Motor neuron (in vitro differentiated cells): ENCODE measurements around the gene BTG2. TPM values are rescaled to one million over a fixed set of nuclear protein-coding genes. Genes with fewer than 3 reads are reported as not detected.
"Not testable (repeated sequence)": the region's sequence is repeated elsewhere in the genome, so short reads cannot be mapped to it uniquely, and the experiment has no call there.

Experiments used
- ATAC-seq, 8 experiments: fragments of 200-7000 bp; cut with Tn5 transposase; replicated peaks in 6 of 8; 2 replicates each; pipeline ENCODE4 v1.8.0; 2021; ENCODE audit warnings: mild to moderate bottlenecking in 8 of 8, moderate library complexity in 8 of 8
- H3K27ac ChIP-seq, 2 donors: fragments of 250-450 bp; sonication (Bioruptor Pico); 2 replicates each; pipeline ENCODE4 v1.9.0; 2021; ENCODE audit warnings: antibody characterized with exemption in 2 of 2, mild to moderate bottlenecking in 2 of 2, moderate library complexity in 1 of 2
- H3K4me1 ChIP-seq, 2 donors: fragments of 250-450 bp; sonication (Bioruptor Pico); replicated peaks in 1 of 2; 2 replicates each; pipeline ENCODE4 v1.6.1; 2021; ENCODE audit warnings: antibody characterized with exemption in 2 of 2, mild to moderate bottlenecking in 2 of 2, moderate library complexity in 1 of 2
- H3K4me3 ChIP-seq, 5 donors: fragments of 250-450 bp; sonication (Bioruptor Pico); 2 replicates each; pipeline ENCODE4 v1.9.0; 2021; ENCODE audit warnings: antibody characterized with exemption in 5 of 5, mild to moderate bottlenecking in 5 of 5, moderate library complexity in 4 of 5
- WGBS, 10 experiments: fragments of 450-650 bp; shearing (Covaris generic); methylation state at CpG; one replicate each; pipeline ENCODE4 v1.0.0; 2022; 5-methylcytosine and 5-hydroxymethylcytosine counted together
- in situ Hi-C, 9 experiments: fragments of 400-800 bp; cut with MboI; loops; one replicate each; pipeline ENCODE4 v1.15.0; 2021; ENCODE audit warnings: low sequenced_read_pairs in 9 of 9, low pct_unique_long_range_greater_than_20kb in 2 of 9; ENCODE audit not compliant: unreplicated experiment in 9 of 9
- total RNA-seq, 8 experiments: library from RNA; unstranded; fragments of 300-600 nt; gene quantifications; 2 replicates each; pipeline versions ENCODE4 v1.2.3 to v1.2.4, GENCODE V29; 2022

The BTG2 gene
- total RNA-seq, 8 experiments from 2014 or later: 23.7 to 60.1 (median 29.4) TPM

DNA sequence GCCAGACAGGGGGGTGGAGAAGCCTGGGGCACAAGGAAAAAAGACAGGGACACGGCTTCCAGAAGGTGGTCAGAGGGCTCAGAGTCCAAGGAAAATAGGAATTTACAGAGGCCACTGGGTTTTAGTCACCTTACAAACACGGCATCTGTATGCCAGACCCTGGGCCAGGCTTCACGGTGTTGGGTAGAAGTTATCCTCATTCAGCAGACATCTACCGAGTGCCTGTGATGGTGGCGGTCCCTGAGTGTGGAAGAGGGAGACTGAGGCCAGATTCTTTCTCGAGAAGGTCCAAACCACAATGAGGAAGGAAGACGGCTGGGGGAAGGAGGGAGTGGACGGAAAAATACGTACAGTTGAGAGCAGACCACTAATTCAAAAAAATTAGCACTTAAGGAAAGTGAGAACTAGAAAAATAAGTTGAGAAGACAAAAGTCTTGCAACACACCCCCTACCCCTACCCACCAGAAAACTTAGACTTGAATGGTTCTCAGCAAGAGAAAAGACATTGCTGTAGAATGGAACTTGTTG is 864 bp upstream of the BTG2 start:
- H3K27ac ChIP-seq: peak overlapping the region in 1 of 2 donors; percentile 81
- H3K4me3 ChIP-seq: peak overlapping the region; percentile 65 to 85 (median 72)
- in situ Hi-C loops: no loop called here
- 83 to 96% (median 87%) methylated on average over 3 to 8 of the region's 9 CpGs; no CpG with 5 or more reads in 1 of the 10 experiments for WGBS, 10 experiments
- no peak for ATAC-seq
- peaks cover 33 to 34% of the 10 kb centered on the region in 2 donors for H3K4me1 ChIP-seq

DNA sequence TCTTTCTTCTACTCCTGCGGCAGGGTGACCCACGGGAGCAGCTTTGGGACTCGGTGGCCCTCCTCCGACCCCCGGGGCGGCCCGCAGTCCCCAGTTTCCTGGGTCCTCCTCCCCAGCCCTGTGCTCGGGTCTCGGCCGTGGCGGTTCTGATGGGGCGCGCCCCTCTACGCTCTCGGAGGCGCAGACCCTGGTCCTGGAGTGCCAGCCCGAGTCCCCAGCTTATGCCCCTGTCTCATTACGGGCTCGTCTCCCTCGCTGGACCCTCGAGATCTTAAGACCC is 430 bp downstream of the BTG2 start:
- Histone ChIP-seq H3K4me3 (peak overlapping the region; percentile 65 to 85 (median 72)), H3K4me1 (peaks cover 33 to 40% of the 10 kb centered on the region in 2 donors), H3K27ac (peak overlapping the region; percentile 44 to 71)
- ATAC-seq: peak in 7 of 8 experiments; percentile 3 to 38 (median 34)
- WGBS, 10 experiments: 0% methylated on average over 1 to 12 of the region's 21 CpGs; no CpG with 5 or more reads in 8 of the 10 experiments
- in situ Hi-C loops: no loop called here

DNA sequence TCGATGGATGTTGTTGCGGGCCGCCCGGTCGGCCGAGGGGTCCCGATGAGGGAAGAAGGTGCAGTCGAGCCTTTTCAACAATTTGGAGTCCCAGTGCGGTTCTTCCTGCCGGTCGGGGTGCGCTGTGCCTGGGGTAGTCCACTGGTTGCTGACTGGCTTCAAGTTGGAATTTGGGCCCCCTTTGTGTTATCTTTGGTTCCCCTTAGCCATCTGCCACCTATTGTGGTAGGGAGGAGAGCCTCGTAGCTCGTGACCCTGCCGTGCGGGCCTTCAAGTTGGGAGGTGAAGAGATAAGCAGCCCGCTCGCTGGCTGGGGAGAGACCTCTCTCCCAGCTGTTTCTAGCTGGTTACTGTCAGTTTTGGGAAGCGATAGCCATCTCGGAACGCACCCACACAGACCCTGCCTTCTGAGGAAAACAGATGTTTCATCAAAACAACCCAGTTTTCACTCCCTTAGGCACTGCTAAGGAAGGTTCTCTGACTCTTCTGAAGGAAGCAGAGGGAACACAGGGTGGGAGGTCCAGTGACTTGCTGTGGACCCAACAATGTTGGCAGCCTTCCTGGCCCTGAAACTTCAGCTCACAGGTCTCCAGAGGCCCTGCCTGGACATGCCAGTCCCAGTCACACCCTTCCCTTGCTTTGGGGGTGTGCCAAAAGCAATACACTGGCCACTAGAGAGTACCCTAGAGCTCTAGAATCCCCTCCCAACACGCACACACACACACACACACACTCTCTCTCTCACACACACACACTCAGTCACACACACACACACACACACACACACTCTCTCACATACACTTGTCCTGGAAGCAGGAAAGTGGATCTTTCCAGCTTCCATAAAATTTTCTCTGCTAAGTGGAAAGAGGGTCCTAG is 1.0 kb downstream of the BTG2 start:
- in situ Hi-C loops: no loop called here
- peak; percentile 1 to 42 (median 32) for ATAC-seq
- H3K4me3 ChIP-seq: peak overlapping the region; percentile 65 to 85 (median 72)
- H3K27ac ChIP-seq: peak overlapping the region; percentile 32 to 71
- WGBS, 10 experiments: 0 to 20% (median 6%) methylated on average over 1 to 12 of the region's 22 CpGs; no CpG with 5 or more reads in 2 of the 10 experiments
- peaks cover 33 to 40% of the 10 kb centered on the region in 2 donors for H3K4me1 ChIP-seq

DNA sequence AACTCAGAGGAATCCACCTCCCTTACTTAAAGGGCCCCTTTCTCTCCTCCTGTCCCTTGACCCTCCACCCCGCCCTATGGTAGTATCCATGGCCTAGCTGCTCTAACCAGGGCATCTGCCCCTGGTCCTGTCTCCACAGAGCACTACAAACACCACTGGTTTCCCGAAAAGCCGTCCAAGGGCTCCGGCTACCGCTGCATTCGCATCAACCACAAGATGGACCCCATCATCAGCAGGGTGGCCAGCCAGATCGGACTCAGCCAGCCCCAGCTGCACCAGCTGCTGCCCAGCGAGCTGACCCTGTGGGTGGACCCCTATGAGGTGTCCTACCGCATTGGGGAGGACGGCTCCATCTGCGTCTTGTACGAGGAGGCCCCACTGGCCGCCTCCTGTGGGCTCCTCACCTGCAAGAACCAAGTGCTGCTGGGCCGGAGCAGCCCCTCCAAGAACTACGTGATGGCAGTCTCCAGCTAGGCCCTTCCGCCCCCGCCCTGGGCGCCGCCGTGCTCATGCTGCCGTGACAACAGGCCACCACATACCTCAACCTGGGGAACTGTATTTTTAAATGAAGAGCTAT is 1.7 kb downstream of the BTG2 start:
- Histone ChIP-seq H3K4me1 (peaks cover 33 to 40% of the 10 kb centered on the region in 2 donors), H3K4me3 (peak overlapping the region; percentile 65 to 85 (median 72)), H3K27ac (peak overlapping the region; percentile 17 to 71)
- in situ Hi-C loops: no loop called here
- peak in 4 of 8 experiments; percentile 0 to 3 (median 1) for ATAC-seq
- 0 to 91% (median 33%) methylated on average over 1 to 18 of the region's 21 CpGs; no CpG with 5 or more reads in 5 of the 10 experiments for WGBS, 10 experiments

DNA sequence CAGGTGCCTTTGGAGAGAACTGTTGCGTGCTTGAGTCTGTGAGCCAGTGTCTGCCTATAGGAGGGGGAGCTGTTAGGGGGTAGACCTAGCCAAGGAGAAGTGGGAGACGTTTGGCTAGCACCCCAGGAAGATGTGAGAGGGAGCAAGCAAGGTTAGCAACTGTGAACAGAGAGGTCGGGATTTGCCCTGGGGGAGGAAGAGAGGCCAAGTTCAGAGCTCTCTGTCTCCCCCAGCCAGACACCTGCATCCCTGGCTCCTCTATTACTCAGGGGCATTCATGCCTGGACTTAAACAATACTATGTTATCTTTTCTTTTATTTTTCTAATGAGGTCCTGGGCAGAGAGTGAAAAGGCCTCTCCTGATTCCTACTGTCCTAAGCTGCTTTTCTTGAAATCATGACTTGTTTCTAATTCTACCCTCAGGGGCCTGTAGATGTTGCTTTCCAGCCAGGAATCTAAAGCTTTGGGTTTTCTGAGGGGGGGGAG is 2.4 kb downstream of the BTG2 start:
- no peak for ATAC-seq
- H3K4me1 ChIP-seq: peaks cover 33 to 40% of the 10 kb centered on the region in 2 donors
- no peak overlapping the region for H3K27ac ChIP-seq
- H3K4me3 ChIP-seq: peak overlapping the region; percentile 65 to 85 (median 72)
- WGBS, 10 experiments: 17 to 80% (median 28%) methylated on average over 1 to 3 of the region's 3 CpGs; no CpG with 5 or more reads in 5 of the 10 experiments
- in situ Hi-C loops: no loop called here

DNA sequence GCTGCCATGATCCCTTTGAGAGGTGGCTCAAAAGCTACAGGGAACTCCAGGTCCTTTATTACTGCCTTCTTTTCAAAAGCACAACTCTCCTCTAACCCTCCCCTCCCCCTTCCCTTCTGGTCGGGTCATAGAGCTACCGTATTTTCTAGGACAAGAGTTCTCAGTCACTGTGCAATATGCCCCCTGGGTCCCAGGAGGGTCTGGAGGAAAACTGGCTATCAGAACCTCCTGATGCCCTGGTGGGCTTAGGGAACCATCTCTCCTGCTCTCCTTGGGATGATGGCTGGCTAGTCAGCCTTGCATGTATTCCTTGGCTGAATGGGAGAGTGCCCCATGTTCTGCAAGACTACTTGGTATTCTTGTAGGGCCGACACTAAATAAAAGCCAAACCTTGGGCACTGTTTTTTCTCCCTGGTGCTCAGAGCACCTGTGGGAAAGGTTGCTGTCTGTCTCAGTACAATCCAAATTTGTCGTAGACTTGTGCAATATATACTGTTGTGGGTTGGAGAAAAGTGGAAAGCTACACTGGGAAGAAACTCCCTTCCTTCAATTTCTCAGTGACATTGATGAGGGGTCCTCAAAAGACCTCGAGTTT is 3.1 kb downstream of the BTG2 start:
- WGBS, 10 experiments: 0 to 83% (median 40%) methylated on average over 1 to 5 of the region's 5 CpGs; no CpG with 5 or more reads in 3 of the 10 experiments

DNA sequence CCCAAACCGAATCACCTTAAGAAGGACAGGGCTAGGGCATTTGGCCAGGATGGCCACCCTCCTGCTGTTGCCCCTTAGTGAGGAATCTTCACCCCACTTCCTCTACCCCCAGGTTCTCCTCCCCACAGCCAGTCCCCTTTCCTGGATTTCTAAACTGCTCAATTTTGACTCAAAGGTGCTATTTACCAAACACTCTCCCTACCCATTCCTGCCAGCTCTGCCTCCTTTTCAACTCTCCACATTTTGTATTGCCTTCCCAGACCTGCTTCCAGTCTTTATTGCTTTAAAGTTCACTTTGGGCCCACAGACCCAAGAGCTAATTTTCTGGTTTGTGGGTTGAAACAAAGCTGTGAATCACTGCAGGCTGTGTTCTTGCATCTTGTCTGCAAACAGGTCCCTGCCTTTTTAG is 3.6 kb downstream of the BTG2 start:
- in situ Hi-C loops: no loop called here
- WGBS, 10 experiments: 60% methylated on average over 1 of the region's 1 CpG; no CpG with 5 or more reads in 9 of the 10 experiments

More for the DNA sequence above, 3.1 kb downstream of the BTG2 start:
- no peak overlapping the region for H3K27ac ChIP-seq
- in situ Hi-C loops: no loop called here
- H3K4me3 ChIP-seq: peak overlapping the region in 4 of 5 donors; percentile 67 to 85 (median 75)
- peaks cover 33 to 40% of the 10 kb centered on the region in 2 donors for H3K4me1 ChIP-seq
- no peak for ATAC-seq

DNA sequence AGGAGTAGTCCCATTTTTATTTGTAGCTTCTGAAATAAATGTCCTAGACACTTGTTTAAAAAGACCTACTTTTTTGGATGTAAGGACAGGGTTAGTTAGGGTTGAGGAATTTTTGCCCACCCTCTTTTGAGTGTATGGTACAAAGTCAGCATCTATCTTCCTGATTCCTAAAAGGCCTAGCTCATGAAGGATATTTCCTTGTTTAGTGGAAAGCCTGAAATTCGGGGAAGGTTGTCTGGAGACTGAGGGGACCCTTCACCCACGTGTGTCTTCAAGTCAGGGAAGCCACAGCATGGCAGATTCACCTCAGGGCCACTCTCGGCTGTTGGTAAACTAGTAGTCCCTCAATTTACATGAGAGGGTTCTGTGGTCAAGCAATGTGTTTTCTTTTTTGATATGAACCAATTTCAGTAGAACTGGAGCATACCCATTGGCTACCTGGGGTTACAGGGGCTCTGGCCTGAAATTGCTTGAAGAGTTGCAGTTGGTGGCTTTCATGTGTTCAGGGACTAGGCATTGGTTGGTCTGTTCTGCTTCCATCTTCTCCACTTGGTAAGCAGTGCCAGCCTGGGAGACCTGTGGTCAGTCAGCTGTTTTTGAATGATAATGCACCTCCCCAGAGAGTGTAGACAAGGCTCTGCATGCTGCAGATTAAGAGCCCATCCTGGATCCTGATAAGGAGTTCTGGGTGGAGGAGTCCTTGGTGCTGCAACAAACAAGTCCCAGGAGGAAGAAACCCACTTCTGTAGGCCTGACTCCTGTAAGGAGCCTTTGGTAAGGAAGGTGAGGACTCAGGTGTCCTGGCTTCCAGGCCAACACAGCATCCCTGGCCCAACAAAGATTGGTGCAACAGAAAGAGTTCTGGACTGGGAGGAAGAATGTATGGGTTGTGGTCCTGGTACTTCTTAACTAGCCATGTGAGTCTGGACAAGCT is 6.3 kb downstream of the BTG2 start:
- H3K4me1 ChIP-seq: peaks cover 26 to 34% of the 10 kb centered on the region in 2 donors
- no peak overlapping the region for H3K27ac ChIP-seq
- no peak overlapping the region for H3K4me3 ChIP-seq
- in situ Hi-C loops: no loop called here
- 8 to 100% (median 78%) methylated on average over 1 to 3 of the region's 3 CpGs; no CpG with 5 or more reads in 5 of the 10 experiments for WGBS, 10 experiments
- peak in 3 of 8 experiments; percentile 1 to 4 (median 2) for ATAC-seq

More for the DNA sequence above, 3.6 kb downstream of the BTG2 start:
- H3K4me1 ChIP-seq: peaks cover 33 to 40% of the 10 kb centered on the region in 2 donors
- ATAC-seq: no peak
- no peak overlapping the region for H3K4me3 ChIP-seq
- H3K27ac ChIP-seq: no peak overlapping the region

DNA sequence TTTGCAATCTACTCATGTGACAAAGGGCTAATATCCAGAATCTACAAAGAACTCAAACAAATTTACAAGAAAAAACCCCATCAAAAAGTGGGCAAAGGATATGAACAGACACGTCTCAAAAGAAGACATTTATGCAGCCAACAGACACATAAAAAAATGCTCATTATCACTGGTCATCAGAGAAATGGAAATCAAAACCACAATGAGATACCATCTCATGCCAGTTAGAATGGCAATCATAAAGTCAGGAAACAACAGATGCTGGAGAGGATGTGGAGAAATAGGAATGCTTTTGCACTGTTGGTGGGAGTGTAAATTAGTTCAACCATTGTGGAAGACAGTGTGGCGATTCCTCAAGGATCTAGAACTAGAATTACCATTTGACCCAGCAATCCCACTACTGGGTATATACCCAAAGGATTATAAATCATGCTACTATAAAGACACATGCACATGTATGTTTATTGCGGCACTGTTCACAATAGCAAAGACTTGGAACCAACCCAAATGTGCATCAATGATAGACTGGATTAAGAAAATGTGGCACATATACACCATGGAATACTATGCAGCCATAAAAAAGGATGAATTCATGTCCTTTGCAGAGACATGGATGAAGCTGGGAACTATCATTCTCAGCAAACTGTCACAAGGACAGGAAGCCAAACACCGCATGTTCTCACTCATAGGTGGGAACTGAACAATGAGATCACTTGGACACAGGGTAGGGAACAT is 8.9 kb downstream of the BTG2 start:
- ATAC-seq, H3K4me1 ChIP-seq, H3K27ac ChIP-seq, H3K4me3 ChIP-seq, in situ Hi-C loops: not testable (repeated sequence)
- 83 to 100% methylated on average over 1 of the region's 4 CpGs; no CpG with 5 or more reads in 8 of the 10 experiments for WGBS, 10 experiments

DNA sequence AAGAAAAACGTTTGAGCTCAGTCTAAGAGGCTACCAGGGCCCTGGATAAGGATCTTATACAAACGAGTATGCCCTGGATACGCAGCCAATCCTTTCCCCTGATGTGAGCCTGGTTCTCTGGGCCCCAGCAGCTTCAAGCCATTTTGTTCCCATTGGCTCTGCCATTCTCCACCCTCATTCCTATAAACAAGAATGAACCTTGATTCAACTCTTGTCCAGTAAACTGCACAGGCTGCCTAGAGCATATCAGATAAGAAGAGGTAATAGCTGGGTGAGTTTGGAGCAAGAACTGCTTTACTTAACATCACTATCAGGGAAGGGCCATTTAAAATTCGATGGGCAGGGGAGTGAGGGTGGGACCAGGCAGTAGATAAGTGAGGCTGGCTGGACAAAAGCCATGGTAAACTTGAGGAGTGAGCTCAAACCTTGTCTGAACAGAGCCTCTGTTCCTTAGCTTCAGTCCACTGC is 11.3 kb downstream of the BTG2 start:
- Histone ChIP-seq H3K27ac (no peak overlapping the region), H3K4me3 (no peak overlapping the region), H3K4me1 (no peaks in the 10 kb centered on the region)
- WGBS, 10 experiments: 20 to 52% (median 33%) methylated on average over 1 to 4 of the region's 4 CpGs; no CpG with 5 or more reads in 2 of the 10 experiments
- in situ Hi-C loops: no loop called here
- ATAC-seq: peak in 7 of 8 experiments; percentile 20 to 71 (median 40)

DNA sequence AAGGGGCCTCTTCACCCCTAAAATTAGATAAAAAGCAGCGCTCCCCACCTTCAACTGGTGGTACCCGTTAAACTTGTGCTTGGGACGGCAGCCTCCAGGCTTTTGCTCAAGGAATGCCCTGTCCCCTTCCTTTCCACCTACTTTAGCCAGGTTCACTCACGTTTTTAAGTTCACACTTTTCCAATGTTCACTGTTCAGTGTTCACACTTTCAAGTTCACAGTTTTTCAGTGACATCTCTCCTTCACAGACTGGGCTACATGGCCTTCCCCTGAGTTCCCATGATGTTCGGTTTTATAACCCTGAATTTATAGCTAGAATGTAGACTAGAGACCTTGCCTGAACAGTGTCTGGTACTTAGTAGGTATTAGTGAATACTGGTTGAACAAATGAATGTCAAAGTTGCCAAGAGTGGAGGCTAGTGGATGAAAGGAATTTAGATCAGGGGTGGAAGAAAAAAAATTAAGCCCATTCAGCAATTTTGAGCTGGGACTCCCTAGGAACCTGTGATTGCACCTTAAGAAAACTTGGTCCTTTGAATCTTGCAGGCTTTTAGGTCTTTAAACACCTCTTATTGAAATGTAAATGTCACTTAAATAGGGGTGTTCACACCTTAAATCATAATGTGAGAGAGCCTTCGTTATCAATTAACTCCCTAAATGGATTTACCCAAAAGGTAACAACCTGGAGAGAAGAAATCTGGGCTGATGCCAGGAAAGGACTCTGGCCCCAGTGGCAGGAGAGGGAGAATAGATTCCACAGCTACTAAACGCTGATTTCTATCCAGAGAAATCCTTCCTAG is 12.3 kb downstream of the BTG2 start:
- WGBS, 10 experiments: 25 to 88% (median 63%) methylated on average over 1 to 7 of the region's 7 CpGs; no CpG with 5 or more reads in 2 of the 10 experiments
- no peak for ATAC-seq
- Histone ChIP-seq H3K4me3 (no peak overlapping the region), H3K4me1 (no peaks in the 10 kb centered on the region), H3K27ac (no peak overlapping the region)
- in situ Hi-C loops: no loop called here
